Adrenal gland (tissue), 12 donors: ENCODE data around the gene C16orf96. TPM values are rescaled to one million over a fixed set of nuclear protein-coding genes. Genes with fewer than 3 reads are reported as not detected.
A peak's percentile ranks its signal among the peaks of the same experiment; 100 is the strongest.

Experiments used
- DNase-seq, 7 donors: peaks; one replicate each; pipeline ENCODE4 v3.0.0-alpha.2; 2019 to 2020
- H3K27ac ChIP-seq, 5 donors: fragments of 200-600 bp; sonication (generic) in 4 of 5; 1 replicate in 3 of 5; 2 replicates in 2 of 5; pipeline versions ENCODE4 v1.5.1 to v1.8.0; 2016 to 2020; ENCODE audit warnings: mild to moderate bottlenecking in 1 of 5
- H3K27me3 ChIP-seq: fragments of 200-600 bp; 2 replicates; pipeline ENCODE4 v1.8.0; 2021
- H3K36me3 ChIP-seq, 2 donors: fragments of 200-600 bp; replicated peaks in 1 of 2; 1 replicate in 1 of 2; 2 replicates in 1 of 2; pipeline versions ENCODE4 v1.5.1 to v1.8.0; 2018 to 2022
- H3K4me1 ChIP-seq, 2 donors: fragments of 200-600 bp; replicated peaks in 1 of 2; 1 replicate in 1 of 2; 2 replicates in 1 of 2; pipeline versions ENCODE4 v1.5.1 to v1.8.0; 2018 to 2021
- H3K4me3 ChIP-seq, 4 donors: fragments of 200-600 bp; sonication (generic) in 3 of 4; one replicate each; pipeline ENCODE4 v1.5.1; 2016 to 2018
- H3K9me3 ChIP-seq, 3 donors: fragments of 200-600 bp; sonication (generic) in 1 of 3; replicated peaks in 1 of 3; 1 replicate in 2 of 3; 2 replicates in 1 of 3; pipeline versions ENCODE4 v1.5.1 to v1.8.0; 2016 to 2021
- POLR2A ChIP-seq, 2 donors: fragments of 450-650 bp; IDR thresholded peaks; one replicate each; pipeline ENCODE4 v1.6.1; 2017; ENCODE audit warnings: antibody characterized with exemption in 2 of 2, mild to moderate bottlenecking in 2 of 2, moderate library complexity in 1 of 2
- WGBS, 4 donors: extraction: QIAGEN DNeasy Blood & Tissue Kit in 2 of 4; methylation state at CpG; one replicate each; pipeline versions ENCODE4 v1.1.5 to v1.1.7; 2013 to 2017; 5-methylcytosine and 5-hydroxymethylcytosine counted together
- intact Hi-C, 2 donors: fragments of 100-400 bp; cut with DNase I; formaldehyde crosslinking; loops; one replicate each; pipeline versions ENCODE4 v1.14.1 to v1.15.0; 2022 to 2023
- polyA plus RNA-seq, 3 donors: library from polyadenylated mRNA; stranded (reverse); fragments of 200-250 nt in 2 of 3; fragments of 350-450 nt in 1 of 3; fragmentation: Illumina TruSeq in 1 of 3; extraction: RNeasy Lipid Tissue Mini Kit (QIAGEN cat#74804) in 1 of 3; gene quantifications; one replicate each; pipeline ENCODE4 v1.2.3, GENCODE V29; 2013 to 2014
- total RNA-seq, 9 donors: library from RNA; depleted of rRNA in 4 of 9; stranded (reverse); fragments of >200 nt in 4 of 9; fragments of 120-200 nt in 1 of 9; fragmentation: NEBNext Ultra II Directional in 1 of 9; extraction: Animal tissue kit (Norgen Biotek cat#: 25700) in 1 of 9; gene quantifications; one replicate each; pipeline versions ENCODE4 v1.1.0 to v1.2.4, GENCODE V29; 2013 to 2023
- TF ChIP-seq, protein P1 (sequence below), 6 experiments: fragments of 450-650 bp in 4 of 6; fragments of 200-600 bp in 2 of 6; sonication (generic) in 1 of 6; IDR thresholded peaks; 1 replicate in 5 of 6; 2 replicates in 1 of 6; pipeline versions ENCODE4 v1.5.1 to v1.8.0; 2016 to 2021; ENCODE audit warnings: antibody characterized with exemption in 6 of 6, mild to moderate bottlenecking in 2 of 6, moderate library complexity in 1 of 6
- donor health status: healthy with polysubstance abuse.
- donor health status: Bipolar disorder and iron deficiency.
- donor health status: DM: yes; HTN: yes; CAD: no.
- donor health status: DM: no; HTN: no; CAD: no.
- donor health status: DM: no; HTN: no; CAD: no.
- donor health status: DM: yes; HTN: yes; CAD: no.

Gene C16orf96
- total and polyA plus RNA-seq, 12 donors: 0.07 to 0.61 (median 0.28) TPM; not detected in 1

DNA sequence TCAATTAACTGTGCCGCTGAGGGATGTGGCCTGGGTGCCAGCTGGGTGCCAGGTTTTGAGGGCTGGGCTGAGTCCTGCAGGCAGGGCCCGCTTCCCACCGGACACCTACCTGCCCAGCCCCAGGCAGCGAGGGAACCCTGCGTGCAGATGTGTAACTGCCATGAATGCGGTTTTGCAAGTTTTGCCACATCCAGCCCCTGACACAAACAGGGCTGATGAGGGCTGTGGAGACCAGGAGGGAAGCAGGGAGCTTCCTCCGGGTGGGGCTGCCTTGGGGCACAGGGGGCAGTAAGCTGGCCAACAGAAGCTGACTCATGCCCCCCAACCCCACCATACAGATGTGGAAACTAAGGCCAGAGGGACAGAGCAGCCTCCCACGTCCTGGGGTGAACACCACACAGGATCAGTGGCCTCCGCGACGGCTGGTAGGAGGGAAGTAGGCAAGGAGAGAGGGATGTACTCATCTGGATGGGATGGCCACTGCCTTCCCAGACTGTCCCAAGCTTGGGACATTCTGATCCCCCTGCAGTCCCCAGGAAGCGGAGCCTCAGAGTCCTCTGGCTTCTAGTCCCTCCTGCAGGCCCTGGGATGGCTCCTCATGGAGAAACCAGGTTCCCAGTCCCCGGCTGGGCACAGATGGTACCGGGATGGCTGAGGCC, 57.0 kb downstream of the C16orf96 start:
- Histone ChIP-seq H3K27ac (no peak overlapping the region), H3K4me1 (peaks cover 19 to 47% of the 10 kb centered on the region in 2 donors), H3K9me3 (no peaks in the 10 kb centered on the region), H3K36me3 (peaks cover 0 to 10% of the 10 kb centered on the region in 2 donors), H3K27me3 (no peaks in the 10 kb centered on the region), H3K4me3 (peak overlapping the region in 2 of 4 donors; percentile 62 to 100)
- DNase-seq: no peak
- TF ChIP-seq, protein P1, sequence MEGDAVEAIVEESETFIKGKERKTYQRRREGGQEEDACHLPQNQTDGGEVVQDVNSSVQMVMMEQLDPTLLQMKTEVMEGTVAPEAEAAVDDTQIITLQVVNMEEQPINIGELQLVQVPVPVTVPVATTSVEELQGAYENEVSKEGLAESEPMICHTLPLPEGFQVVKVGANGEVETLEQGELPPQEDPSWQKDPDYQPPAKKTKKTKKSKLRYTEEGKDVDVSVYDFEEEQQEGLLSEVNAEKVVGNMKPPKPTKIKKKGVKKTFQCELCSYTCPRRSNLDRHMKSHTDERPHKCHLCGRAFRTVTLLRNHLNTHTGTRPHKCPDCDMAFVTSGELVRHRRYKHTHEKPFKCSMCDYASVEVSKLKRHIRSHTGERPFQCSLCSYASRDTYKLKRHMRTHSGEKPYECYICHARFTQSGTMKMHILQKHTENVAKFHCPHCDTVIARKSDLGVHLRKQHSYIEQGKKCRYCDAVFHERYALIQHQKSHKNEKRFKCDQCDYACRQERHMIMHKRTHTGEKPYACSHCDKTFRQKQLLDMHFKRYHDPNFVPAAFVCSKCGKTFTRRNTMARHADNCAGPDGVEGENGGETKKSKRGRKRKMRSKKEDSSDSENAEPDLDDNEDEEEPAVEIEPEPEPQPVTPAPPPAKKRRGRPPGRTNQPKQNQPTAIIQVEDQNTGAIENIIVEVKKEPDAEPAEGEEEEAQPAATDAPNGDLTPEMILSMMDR (IDR thresholded peaks at IDR 0.05): no peak
- TF ChIP-seq POLR2A (IDR thresholded peaks at IDR 0.05): no peak
- WGBS, 4 donors: 43 to 66% (median 51%) methylated on average over 6 to 14 of the region's 14 CpGs
- intact Hi-C loops: no loop called here

DNA sequence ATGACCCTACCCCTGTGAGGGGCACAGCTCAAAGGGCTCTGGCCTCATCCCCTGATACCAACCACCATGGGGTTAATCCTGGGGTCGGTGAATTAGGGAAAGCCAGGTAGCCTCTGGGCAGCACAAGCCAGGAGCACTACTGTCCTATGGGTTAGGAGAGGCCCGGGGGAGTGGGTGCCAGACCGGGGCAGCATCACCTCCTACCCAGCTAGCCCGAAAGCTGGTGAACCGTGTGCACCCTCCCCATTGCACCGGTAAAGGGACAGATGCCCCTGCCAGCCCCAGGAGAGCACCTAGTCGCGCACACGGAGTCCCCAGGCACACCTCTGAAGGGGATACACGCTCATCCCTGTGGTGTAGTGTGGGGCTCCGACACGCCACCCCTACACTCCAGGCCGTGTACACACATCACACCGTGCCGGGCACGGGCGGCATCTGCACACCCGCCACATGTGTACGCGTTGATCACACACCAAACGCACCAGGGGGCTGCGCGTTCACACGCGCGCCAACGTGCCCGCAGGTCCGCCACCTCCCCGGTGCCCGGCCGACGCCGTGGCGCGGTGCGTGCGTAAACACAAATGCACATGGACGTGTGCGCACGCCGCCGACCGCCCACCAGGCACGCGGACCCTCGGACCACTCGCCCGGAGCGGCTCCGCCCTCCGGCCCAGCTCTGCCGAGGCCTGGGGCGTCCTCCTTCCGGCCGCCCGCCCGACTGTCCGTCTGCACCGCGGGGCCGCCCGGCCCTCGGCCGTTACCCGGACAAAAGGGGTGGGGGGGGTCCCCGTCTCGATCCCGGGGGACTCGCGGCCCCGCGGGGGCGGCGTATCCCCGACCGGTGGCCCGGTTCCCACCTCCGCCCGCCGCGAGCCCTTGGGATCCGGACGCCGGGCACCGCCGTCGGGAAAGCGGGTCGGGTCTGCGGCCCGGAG, 57.8 kb downstream of the C16orf96 start:
- intact Hi-C loops: no loop called here
- DNase-seq: peak in 5 of 7 donors; percentile 35 to 71 (median 46)
- Histone ChIP-seq H3K4me1 (peaks cover 19 to 47% of the 10 kb centered on the region in 2 donors), H3K4me3 (peak overlapping the region; percentile 34 to 100 (median 62)), H3K9me3 (no peaks in the 10 kb centered on the region), H3K27ac (peak overlapping the region in 4 of 5 donors; percentile 73 to 95 (median 86)), H3K27me3 (no peaks in the 10 kb centered on the region), H3K36me3 (peaks cover 0 to 4% of the 10 kb centered on the region in 2 donors)
- no peak for TF ChIP-seq POLR2A (IDR thresholded peaks at IDR 0.05)
- TF ChIP-seq, protein P1 (IDR thresholded peaks at IDR 0.05): no peak
- 0 to 1% (median 0%) methylated on average over 3 to 92 of the region's 92 CpGs for WGBS, 4 donors

DNA sequence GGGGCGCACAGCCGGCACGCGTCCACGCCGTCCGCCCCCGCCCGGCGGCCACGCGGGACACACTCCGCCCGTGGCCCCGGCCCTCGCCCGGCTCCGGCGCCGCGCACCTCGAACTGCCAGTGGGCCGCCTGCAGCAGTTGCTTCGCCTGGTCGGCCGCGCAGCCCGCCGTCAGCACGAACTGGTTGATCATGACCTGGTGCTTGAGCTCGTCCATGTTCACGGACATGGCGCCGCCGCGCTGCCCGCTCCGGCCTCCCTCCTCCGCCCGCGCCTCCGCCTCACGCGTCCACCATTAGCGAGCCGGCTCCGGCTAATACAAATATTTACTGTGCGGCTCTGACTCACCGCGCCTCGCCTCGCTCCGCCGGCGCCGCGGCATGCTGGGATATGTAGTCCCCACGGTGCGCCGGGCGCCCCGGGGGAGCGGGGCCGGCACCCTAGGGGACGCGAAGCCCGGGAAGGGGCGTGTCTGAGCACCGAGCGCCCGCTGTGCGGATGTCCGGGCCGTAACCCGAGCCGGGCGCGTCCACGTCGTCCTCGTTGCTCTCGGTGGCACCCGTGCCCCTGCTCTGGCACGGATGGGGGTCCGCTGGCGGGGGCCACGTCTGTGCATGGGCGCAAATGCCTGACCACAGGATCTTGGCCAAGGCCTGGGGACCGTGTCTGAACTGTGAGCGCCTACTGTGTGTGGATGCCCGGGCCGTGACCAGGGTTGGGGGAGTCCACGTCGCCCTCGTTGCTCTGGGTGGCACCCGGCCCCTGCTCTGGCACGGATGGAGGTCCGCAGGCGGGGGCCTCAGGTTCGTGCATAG, 58.6 kb downstream of the C16orf96 start, which contains the start of gene UBALD1:
UBALD1 (minus strand) TSS at position 318 of the 813 bp plus-strand sequence; CDS start at position 227, 91 bp downstream.
- 8 to 16% (median 8%) methylated on average over 13 to 100 of the region's 100 CpGs; no CpG with 5 or more reads in 1 of the 4 donors for WGBS, 4 donors
- peak; percentile 83 to 94 (median 88) for DNase-seq
- TF ChIP-seq POLR2A (IDR thresholded peaks at IDR 0.05): peak; percentile 79 to 96
- TF ChIP-seq, protein P1 (IDR thresholded peaks at IDR 0.05): no peak
- Histone ChIP-seq H3K4me3 (peak within 1 kb of the TSS; percentile 34 to 100 (median 62)), H3K9me3 (no peaks in the 10 kb centered on the region), H3K27ac (peak within 1 kb of the TSS; percentile 70 to 95 (median 83)), H3K4me1 (peaks cover 19 to 47% of the 10 kb centered on the region in 2 donors), H3K27me3 (no peaks in the 10 kb centered on the region), H3K36me3 (no peaks in the 10 kb centered on the region)
- intact Hi-C loops: no loop called here
